GM19023 (cell line): Measurements from ENCODE around the gene IGF2BP2.
"Not testable (repeated sequence)": the region's sequence is repeated elsewhere in the genome, so short reads cannot be mapped to it uniquely, and the experiment has no call there.

Experiments used
- ATAC-seq: cut with Tn5 transposase; IDR thresholded peaks from one replicate; pipeline ENCODE4 v1.9.1; 2021; ENCODE audit warnings: mild to moderate bottlenecking, moderate library complexity; ENCODE audit not compliant: unreplicated experiment

IGF2BP2 gene

GRCh38 chr3:185825006-185825638 lies at the start of gene IGF2BP2:
IGF2BP2 (minus strand) TSS chr3:185825042; CDS start chr3:185824960, 82 bp downstream.
- peak; percentile 55 for ATAC-seq

GRCh38 chr3:185874119-185874518 lies 49.3 kb upstream of the IGF2BP2 start:
- ATAC-seq = no peak

GRCh38 chr3:185867650-185868049 lies 42.8 kb upstream of the IGF2BP2 start:
- no peak for ATAC-seq

- no peak for ATAC-seq
Observed at GRCh38 chr3:185866995-185867394, 42.2 kb upstream of the IGF2BP2 start.

- no peak for ATAC-seq
Observed at GRCh38 chr3:185866555-185866954, 41.7 kb upstream of the IGF2BP2 start.

GRCh38 chr3:185865247-185865646 lies 40.4 kb upstream of the IGF2BP2 start:
- ATAC-seq = no peak

- no peak for ATAC-seq
Observed at GRCh38 chr3:185864767-185865166, 39.9 kb upstream of the IGF2BP2 start.

- ATAC-seq = no peak
Observed at GRCh38 chr3:185862920-185863319, 38.1 kb upstream of the IGF2BP2 start.

- ATAC-seq = no peak
Observed at GRCh38 chr3:185859294-185859972, 34.6 kb upstream of the IGF2BP2 start.

GRCh38 chr3:185858502-185859225 lies 33.8 kb upstream of the IGF2BP2 start:
- ATAC-seq = no peak

- ATAC-seq = no peak
Observed at GRCh38 chr3:185857208-185857607, 32.4 kb upstream of the IGF2BP2 start.

GRCh38 chr3:185856652-185857051 lies 31.8 kb upstream of the IGF2BP2 start:
- no peak for ATAC-seq

- not testable (repeated sequence) for ATAC-seq
Observed at GRCh38 chr3:185853771-185854170, 28.9 kb upstream of the IGF2BP2 start.

GRCh38 chr3:185852635-185853034 lies 27.8 kb upstream of the IGF2BP2 start:
- no peak for ATAC-seq

- ATAC-seq = no peak
Observed at GRCh38 chr3:185851959-185852358, 27.1 kb upstream of the IGF2BP2 start.

GRCh38 chr3:185851046-185851445 lies 26.2 kb upstream of the IGF2BP2 start:
- ATAC-seq = no peak

- no peak for ATAC-seq
Observed at GRCh38 chr3:185847506-185847905, 22.7 kb upstream of the IGF2BP2 start.

GRCh38 chr3:185846037-185846436 lies 21.2 kb upstream of the IGF2BP2 start:
- ATAC-seq = no peak

GRCh38 chr3:185844051-185844450 lies 19.2 kb upstream of the IGF2BP2 start:
- no peak for ATAC-seq

- no peak for ATAC-seq
Observed at GRCh38 chr3:185843635-185844034, 18.8 kb upstream of the IGF2BP2 start.

- no peak for ATAC-seq
Observed at GRCh38 chr3:185843126-185843525, 18.3 kb upstream of the IGF2BP2 start.

- no peak for ATAC-seq
Observed at GRCh38 chr3:185842241-185842640, 17.4 kb upstream of the IGF2BP2 start.
